GM19035 (cell line): ENCODE measurements around the gene HTT.

Experiments
- ATAC-seq: cut with Tn5 transposase; IDR thresholded peaks from one replicate; pipeline ENCODE4 v1.9.1; 2021; ENCODE audit not compliant: unreplicated experiment

Gene HTT

GRCh38 chr4:3198906-3199305 is 124.4 kb downstream of the HTT start:
- ATAC-seq: no peak

GRCh38 chr4:3199653-3200422 is 125.4 kb downstream of the HTT start:
- ATAC-seq: no peak

- no peak for ATAC-seq
Observed at GRCh38 chr4:3200423-3201090, 126.1 kb downstream of the HTT start.

- ATAC-seq: peak; percentile 57
Observed at GRCh38 chr4:3201718-3202702, 127.5 kb downstream of the HTT start.

GRCh38 chr4:3202836-3203820 is 128.6 kb downstream of the HTT start:
- peak; percentile 26 for ATAC-seq

GRCh38 chr4:3203971-3204431 is 129.5 kb downstream of the HTT start:
- no peak for ATAC-seq

DNA sequence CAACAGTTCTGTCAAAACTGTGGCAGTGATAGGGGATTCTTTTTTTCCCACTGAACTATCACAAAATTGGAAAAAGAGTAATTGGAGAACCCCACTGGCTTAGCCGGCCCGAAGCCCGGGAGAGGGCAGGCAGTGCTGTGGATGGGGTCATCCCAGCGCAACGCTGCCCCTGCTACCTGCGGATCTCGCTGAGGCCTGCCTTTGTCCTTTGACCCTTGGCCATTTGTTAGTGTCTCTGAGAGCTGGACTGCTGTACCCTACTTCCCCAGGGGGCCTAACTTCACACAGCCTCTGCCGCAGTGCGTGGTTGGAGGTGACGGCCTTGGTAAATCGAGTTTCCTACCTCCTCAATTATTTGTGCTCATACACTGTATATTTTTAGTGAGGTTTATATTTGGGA is 131.5 kb downstream of the HTT start:
- ATAC-seq: no peak

DNA sequence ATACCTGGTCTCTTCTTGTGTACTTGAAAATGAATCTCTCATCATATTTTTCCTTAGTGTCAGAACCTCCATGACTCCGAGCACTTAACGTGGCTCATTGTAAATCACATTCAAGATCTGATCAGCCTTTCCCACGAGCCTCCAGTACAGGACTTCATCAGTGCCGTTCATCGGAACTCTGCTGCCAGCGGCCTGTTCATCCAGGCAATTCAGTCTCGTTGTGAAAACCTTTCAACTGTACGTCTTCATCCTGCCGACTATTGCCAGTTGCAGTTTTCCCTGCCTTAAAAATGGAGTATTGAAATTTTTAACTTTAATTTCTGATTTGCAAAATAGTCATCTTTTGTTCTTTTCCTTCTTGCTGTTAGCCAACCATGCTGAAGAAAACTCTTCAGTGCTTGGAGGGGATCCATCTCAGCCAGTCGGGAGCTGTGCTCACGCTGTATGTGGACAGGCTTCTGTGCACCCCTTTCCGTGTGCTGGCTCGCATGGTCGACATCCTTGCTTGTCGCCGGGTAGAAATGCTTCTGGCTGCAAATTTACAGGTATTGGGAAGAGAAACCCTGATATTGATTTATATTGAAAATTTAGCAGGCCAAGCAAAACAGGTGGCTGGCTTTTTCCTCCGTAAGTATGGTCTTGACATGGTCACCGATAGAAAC is 132.1 kb downstream of the HTT start:
- ATAC-seq: no peak

- no peak for ATAC-seq
Observed at GRCh38 chr4:3207531-3208037, 133.1 kb downstream of the HTT start.

DNA sequence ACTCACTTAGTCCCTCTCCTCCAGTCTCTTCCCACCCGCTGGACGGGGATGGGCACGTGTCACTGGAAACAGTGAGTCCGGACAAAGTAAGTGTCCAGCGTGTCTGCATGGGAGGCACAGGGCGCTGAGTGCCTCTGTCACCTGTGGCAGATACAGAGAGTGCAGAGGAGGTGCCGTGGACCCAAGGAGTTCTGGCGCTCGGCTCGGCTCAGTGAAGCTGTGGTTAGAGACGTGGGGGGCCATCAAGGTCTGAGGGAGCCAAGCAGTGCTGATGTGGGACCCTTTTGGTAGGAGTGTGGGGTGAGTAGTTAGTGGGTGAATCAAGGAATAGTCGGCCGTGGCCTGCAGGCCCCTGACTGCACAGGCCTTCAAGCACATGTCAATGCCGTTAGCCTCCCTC is 134.3 kb downstream of the HTT start:
- ATAC-seq: no peak

GRCh38 chr4:3209551-3210325 is 135.3 kb downstream of the HTT start:
- no peak for ATAC-seq

GRCh38 chr4:3210467-3210866 is 136.0 kb downstream of the HTT start:
- ATAC-seq: no peak

DNA sequence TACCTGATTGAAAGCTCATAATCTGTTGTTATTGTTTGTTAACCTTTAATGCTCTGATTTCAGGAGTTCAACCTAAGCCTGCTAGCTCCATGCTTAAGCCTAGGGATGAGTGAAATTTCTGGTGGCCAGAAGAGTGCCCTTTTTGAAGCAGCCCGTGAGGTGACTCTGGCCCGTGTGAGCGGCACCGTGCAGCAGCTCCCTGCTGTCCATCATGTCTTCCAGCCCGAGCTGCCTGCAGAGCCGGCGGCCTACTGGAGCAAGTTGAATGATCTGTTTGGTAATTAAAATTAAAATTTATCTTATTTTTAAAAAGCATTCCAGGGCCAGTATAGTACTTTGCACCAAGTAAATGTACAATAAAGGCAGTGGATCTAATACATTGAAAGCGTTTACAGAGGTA is 137.4 kb downstream of the HTT start:
- ATAC-seq: no peak

DNA sequence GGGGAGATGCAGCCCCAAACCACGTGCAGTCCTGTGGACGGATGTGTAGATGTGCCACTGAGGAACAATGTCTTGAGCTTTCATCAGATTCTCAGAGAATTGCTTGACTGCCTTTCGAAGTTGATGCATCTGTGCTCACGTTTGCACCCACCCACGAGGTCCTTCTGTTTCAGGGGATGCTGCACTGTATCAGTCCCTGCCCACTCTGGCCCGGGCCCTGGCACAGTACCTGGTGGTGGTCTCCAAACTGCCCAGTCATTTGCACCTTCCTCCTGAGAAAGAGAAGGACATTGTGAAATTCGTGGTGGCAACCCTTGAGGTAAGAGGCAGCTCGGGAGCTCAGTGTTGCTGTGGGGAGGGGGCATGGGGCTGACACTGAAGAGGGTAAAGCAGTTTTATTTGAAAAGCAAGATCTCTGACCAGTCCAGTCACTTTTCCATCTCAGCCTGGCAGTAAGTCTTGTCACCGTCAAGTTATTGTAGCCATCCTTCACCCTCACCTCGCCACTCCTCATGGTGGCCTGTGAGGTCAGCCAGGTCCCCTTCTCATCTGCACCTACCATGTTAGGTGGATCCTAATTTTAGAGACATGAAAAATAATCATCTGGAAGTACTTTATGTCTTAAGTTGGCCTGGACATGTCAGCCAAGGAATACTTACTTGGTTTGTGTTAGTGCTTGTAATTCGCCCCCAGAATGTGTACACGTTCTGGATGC is 138.1 kb downstream of the HTT start:
- ATAC-seq: no peak

- no peak for ATAC-seq
Observed at GRCh38 chr4:3213106-3213425, 138.6 kb downstream of the HTT start.

DNA sequence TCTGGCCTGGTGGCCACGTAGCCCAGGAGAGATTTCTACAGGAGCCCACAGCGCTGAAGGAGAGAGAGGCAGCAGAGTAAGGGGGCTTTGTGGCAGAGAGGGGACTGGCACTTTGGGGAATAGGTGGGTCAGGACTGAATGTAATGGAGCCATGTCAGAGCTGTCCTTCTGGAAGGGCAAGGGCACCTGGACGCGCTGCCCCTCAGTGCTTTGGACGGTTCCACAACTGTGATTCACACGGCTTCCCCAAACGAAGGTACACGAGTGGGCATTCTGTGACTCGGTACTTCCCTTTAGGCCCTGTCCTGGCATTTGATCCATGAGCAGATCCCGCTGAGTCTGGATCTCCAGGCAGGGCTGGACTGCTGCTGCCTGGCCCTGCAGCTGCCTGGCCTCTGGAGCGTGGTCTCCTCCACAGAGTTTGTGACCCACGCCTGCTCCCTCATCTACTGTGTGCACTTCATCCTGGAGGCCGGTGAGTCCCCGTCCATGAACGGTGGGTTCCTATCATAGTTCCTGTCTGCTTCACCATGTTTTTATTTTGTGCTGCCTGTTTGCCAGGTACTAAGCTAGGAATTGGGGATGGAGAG is 139.3 kb downstream of the HTT start:
- no peak for ATAC-seq

- ATAC-seq: no peak
Observed at GRCh38 chr4:3215256-3215655, 140.8 kb downstream of the HTT start.

GRCh38 chr4:3215733-3216132 is 141.3 kb downstream of the HTT start:
- no peak for ATAC-seq
